PC-9 (cell line): Measurements from ENCODE around the gene BCAT1. TPM values are rescaled to one million over a fixed set of nuclear protein-coding genes. Genes with fewer than 3 reads are reported as not detected.

Experiments
- BruUV-seq: library from RNA; stranded (reverse); fragments of 400-500 nt; replicated peaks from 2 replicates; lab custom pipeline; 2021; lab: Mats Ljungman, UMichigan
- CTCF ChIA-PET: fragments of 300-600 bp; sonication (Branson Sonifier 250); formaldehyde crosslinking; loops from one replicate; lab custom pipeline; 2022; ENCODE audit warnings: antibody characterized with exemption; lab: Charles Lee
- POLR2A ChIA-PET: fragments of 300-600 bp; sonication (Branson Sonifier 250); formaldehyde crosslinking; loops from one replicate; lab custom pipeline; 2022; ENCODE audit warnings: antibody characterized with exemption; ENCODE audit not compliant: unreplicated experiment; lab: Charles Lee
- DNase-seq, 2 experiments: peaks; one replicate each; pipeline versions ENCODE4 v3.0.0 to v3.0.0-alpha.2; 2015 to 2022; ENCODE audit warnings: mixed read lengths in 1 of 2
- H2AFZ ChIP-seq: fragments of 200-600 bp; sonication (generic); 2 replicates; pipeline ENCODE4 v1.8.1; 2017; ENCODE audit warnings: antibody characterized with exemption
- H3F3A ChIP-seq: fragments of 200-600 bp; sonication (generic); 2 replicates; pipeline ENCODE4 v1.8.1; 2017; ENCODE audit warnings: antibody characterized with exemption, mild to moderate bottlenecking, low read depth; ENCODE audit not compliant: insufficient read depth
- H3K27ac ChIP-seq: fragments of 200-600 bp; sonication (generic); 2 replicates; pipeline ENCODE4 v1.6.1; 2016; ENCODE audit warnings: mixed run types
- H3K27me3 ChIP-seq: fragments of 200-600 bp; sonication (generic); 2 replicates; pipeline ENCODE4 v1.6.1; 2016; ENCODE audit warnings: low read depth, mixed run types; ENCODE audit not compliant: insufficient read depth
- H3K36me3 ChIP-seq: fragments of 200-600 bp; sonication (generic); 2 replicates; pipeline ENCODE4 v1.6.1; 2016; ENCODE audit warnings: low read depth, mixed run types
- H3K4me1 ChIP-seq: fragments of 200-600 bp; sonication (generic); replicated peaks from 2 replicates; pipeline ENCODE4 v1.6.1; 2016; ENCODE audit warnings: mixed run types; ENCODE audit not compliant: insufficient read depth
- H3K4me2 ChIP-seq: fragments of 200-600 bp; sonication (generic); 2 replicates; pipeline ENCODE4 v1.6.1; 2017; ENCODE audit warnings: mixed run types
- H3K4me3 ChIP-seq: fragments of 200-600 bp; sonication (generic); 2 replicates; pipeline ENCODE4 v1.6.1; 2016; ENCODE audit warnings: mixed run types
- H3K79me2 ChIP-seq: fragments of 200-600 bp; sonication (generic); 2 replicates; pipeline ENCODE4 v1.6.1; 2017; ENCODE audit warnings: low read depth, mixed run types
- H3K9me2 ChIP-seq: fragments of 200-600 bp; sonication (generic); 2 replicates; pipeline ENCODE4 v1.8.1; 2017; ENCODE audit warnings: mild to moderate bottlenecking; ENCODE audit not compliant: insufficient read depth
- H3K9me3 ChIP-seq: fragments of 200-600 bp; sonication (generic); 2 replicates; pipeline ENCODE4 v1.8.1; 2016; ENCODE audit warnings: low read depth; ENCODE audit not compliant: insufficient read depth
- H4K20me1 ChIP-seq: fragments of 200-600 bp; sonication (generic); 2 replicates; pipeline ENCODE4 v1.8.1; 2017; ENCODE audit not compliant: insufficient read depth
- EZH2 ChIP-seq: fragments of 200-600 bp; sonication (generic); IDR thresholded peaks from 2 replicates; pipeline ENCODE4 v1.8.0; 2017; ENCODE audit warnings: antibody characterized with exemption, low read depth
- intact Hi-C: fragments of 100-400 bp; cut with micrococcal nuclease; formaldehyde crosslinking; loops from one replicate; pipeline ENCODE4 v1.10.0; 2022; ENCODE audit not compliant: unreplicated experiment
- total RNA-seq: library from RNA; stranded (reverse); gene quantifications from 2 replicates; pipeline ENCODE4 v1.2.3, GENCODE V29; 2021
- TF ChIP-seq, protein P1 (sequence below): fragments of 200-600 bp; sonication (generic); conservative IDR thresholded peaks from 2 replicates; pipeline ENCODE4 v1.6.1; 2017; ENCODE audit warnings: mixed run types, antibody characterized with exemption, mild to moderate bottlenecking, moderate library complexity

BCAT1 gene
- total RNA-seq, 1 experiment from 2014 or later = 78.6 TPM

- Histone ChIP-seq H3K36me3 (no peaks in the 10 kb centered on the region), H3K27me3 (no peaks in the 10 kb centered on the region), H2AFZ (peak overlapping the region; percentile 86), H3K27ac (peak overlapping the region; percentile 28; the same call in 1 of the 2 replicates), H3K9me3 (no peaks in the 10 kb centered on the region), H3K4me1 (peaks cover 11% of the 10 kb centered on the region; the same call in 1 of the 2 replicates), H3F3A (no peaks in the 10 kb centered on the region), H3K79me2 (peaks cover 9% of the 10 kb centered on the region; the same call in 1 of the 2 replicates), H3K9me2 (no peaks in the 10 kb centered on the region), H3K4me2 (peak overlapping the region; percentile 53), H3K4me3 (peak overlapping the region; percentile 68), H4K20me1 (no peaks in the 10 kb centered on the region)
- DNase-seq = peak in 1 of 2 experiments; percentile 8
- intact Hi-C loops = no loop called here
- CTCF ChIA-PET = no interaction called here
- TSS peak; percentile 63 for BruUV-seq
- no peak for TF ChIP-seq EZH2
- TF ChIP-seq, protein P1, sequence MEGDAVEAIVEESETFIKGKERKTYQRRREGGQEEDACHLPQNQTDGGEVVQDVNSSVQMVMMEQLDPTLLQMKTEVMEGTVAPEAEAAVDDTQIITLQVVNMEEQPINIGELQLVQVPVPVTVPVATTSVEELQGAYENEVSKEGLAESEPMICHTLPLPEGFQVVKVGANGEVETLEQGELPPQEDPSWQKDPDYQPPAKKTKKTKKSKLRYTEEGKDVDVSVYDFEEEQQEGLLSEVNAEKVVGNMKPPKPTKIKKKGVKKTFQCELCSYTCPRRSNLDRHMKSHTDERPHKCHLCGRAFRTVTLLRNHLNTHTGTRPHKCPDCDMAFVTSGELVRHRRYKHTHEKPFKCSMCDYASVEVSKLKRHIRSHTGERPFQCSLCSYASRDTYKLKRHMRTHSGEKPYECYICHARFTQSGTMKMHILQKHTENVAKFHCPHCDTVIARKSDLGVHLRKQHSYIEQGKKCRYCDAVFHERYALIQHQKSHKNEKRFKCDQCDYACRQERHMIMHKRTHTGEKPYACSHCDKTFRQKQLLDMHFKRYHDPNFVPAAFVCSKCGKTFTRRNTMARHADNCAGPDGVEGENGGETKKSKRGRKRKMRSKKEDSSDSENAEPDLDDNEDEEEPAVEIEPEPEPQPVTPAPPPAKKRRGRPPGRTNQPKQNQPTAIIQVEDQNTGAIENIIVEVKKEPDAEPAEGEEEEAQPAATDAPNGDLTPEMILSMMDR = no peak
- POLR2A ChIA-PET = interaction anchor here (0.7 kb wide), 1 partner anchor 95 kb away, joined by 4 read pairs; no protein-coding TSS in a partner anchor
Observed at GRCh38 chr12:24948420-24948756, 513 bp downstream of the BCAT1 start.

GRCh38 chr12:24947541-24948419 is 1.1 kb downstream of the BCAT1 start:
- ChIA-PET CTCF (interaction anchor here (0.7 kb wide), 2 partner anchors 38 to 1186 kb away, joined by 4 read pairs; no protein-coding TSS in a partner anchor), POLR2A (interaction anchor here (0.7 kb wide), 3 partner anchors 32 to 153 kb away, joined by 4 to 6 read pairs (median 6); no protein-coding TSS in a partner anchor)
- Histone ChIP-seq H3K4me1 (peaks cover 11% of the 10 kb centered on the region; the same call in 1 of the 2 replicates), H3K27me3 (no peaks in the 10 kb centered on the region), H3F3A (no peaks in the 10 kb centered on the region), H3K9me3 (no peaks in the 10 kb centered on the region), H3K27ac (peak overlapping the region; percentile 34; the same call in 1 of the 2 replicates), H4K20me1 (no peaks in the 10 kb centered on the region), H3K9me2 (no peaks in the 10 kb centered on the region), H3K36me3 (no peaks in the 10 kb centered on the region), H3K4me2 (peak overlapping the region; percentile 53), H3K4me3 (peak overlapping the region; percentile 68), H2AFZ (no peak overlapping the region; the same call in 1 of the 2 replicates), H3K79me2 (peaks cover 9% of the 10 kb centered on the region; the same call in 1 of the 2 replicates)
- TF ChIP-seq, protein P1 = no peak
- no peak for DNase-seq
- intact Hi-C loops = no loop called here
- BruUV-seq = no TSS peak

DNA sequence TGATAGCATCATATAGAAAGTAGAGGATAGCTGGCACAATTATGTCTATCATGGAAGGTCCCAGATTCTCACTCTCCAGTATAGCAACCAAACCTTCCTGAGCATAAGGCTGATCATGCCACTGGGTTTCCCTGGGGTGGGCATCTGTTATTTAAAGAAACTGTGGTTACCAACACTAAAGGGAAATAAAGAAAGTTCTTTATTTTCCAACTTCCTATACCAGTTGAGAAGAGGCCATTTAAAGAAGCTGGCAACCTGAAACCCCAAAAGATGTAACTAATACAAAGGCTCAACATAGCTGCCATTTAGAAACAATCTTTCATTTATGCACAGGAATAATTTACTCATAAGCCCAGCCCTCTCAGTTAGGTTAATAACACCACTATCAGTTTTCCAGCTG is 3.1 kb downstream of the BCAT1 start:
- POLR2A ChIA-PET = no interaction called here
- Histone ChIP-seq H3K9me2 (no peaks in the 10 kb centered on the region), H3K4me2 (peak overlapping the region; percentile 53; the same call in 1 of the 2 replicates), H3K4me3 (no peak overlapping the region), H3K27ac (peak overlapping the region; percentile 68), H3K79me2 (peaks cover 9% of the 10 kb centered on the region), H3K27me3 (no peaks in the 10 kb centered on the region), H3K4me1 (peaks cover 11% of the 10 kb centered on the region; the same call in 1 of the 2 replicates), H3K9me3 (no peaks in the 10 kb centered on the region), H3K36me3 (no peaks in the 10 kb centered on the region), H3F3A (no peaks in the 10 kb centered on the region), H2AFZ (no peak overlapping the region), H4K20me1 (no peaks in the 10 kb centered on the region)
- DNase-seq = no peak
- CTCF ChIA-PET = no interaction called here
- TF ChIP-seq EZH2 = no peak
- TF ChIP-seq, protein P1 = no peak
- BruUV-seq = no TSS peak
- intact Hi-C loops = no loop called here
